GM06990 (cell line): Measurements from ENCODE around the gene AGAP1.

Source experiments
- DNase-seq: peaks from one replicate; pipeline ENCODE4 v3.0.0-alpha.2; 2011; ENCODE audit not compliant: insufficient read length; ENCODE audit errors: extremely low read depth
- H3K27me3 ChIP-seq: replicated peaks from 2 replicates; pipeline ENCODE4 v1.6.0; 2011; ENCODE audit warnings: low read length; ENCODE audit not compliant: control insufficient read depth, insufficient read depth
- H3K36me3 ChIP-seq: 2 replicates; pipeline ENCODE4 v1.5.1; 2011; ENCODE audit warnings: low read length; ENCODE audit not compliant: control insufficient read depth, insufficient read depth
- H3K4me3 ChIP-seq: replicated peaks from 2 replicates; pipeline ENCODE4 v1.5.1; 2011; ENCODE audit warnings: low read depth, mild to moderate bottlenecking, control low read depth, low read length
- CTCF ChIP-seq: IDR thresholded peaks from 2 replicates; pipeline ENCODE4 v1.5.1; 2011; ENCODE audit warnings: low read length, control low read depth, mild to moderate bottlenecking, inconsistent platforms; ENCODE audit not compliant: insufficient read depth, poor library complexity, severe bottlenecking

The AGAP1 gene

DNA sequence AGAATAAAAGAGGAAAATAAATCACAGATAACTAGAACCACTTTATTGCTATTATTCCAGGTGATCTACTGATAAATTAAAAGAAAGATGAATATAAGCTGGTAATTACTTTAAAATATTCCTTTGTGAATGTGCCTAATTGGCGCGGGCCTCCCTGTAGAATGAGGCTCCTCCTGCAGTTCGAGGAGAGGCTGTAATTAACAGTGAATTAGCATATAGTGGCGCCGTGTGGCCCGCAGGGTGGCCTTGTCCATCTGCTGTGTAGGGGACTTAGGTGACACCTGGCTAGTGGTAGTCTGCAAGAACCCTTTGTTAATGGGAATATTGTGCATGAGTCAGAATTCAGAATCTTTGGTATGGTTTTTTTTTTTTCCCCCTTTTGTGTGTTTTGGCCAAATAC, 119.8 kb downstream of the AGAP1 start:
- DNase-seq, result no peak
- no peak overlapping the region for H3K4me3 ChIP-seq
- no peak for TF ChIP-seq CTCF
- no peaks in the 10 kb centered on the region for H3K36me3 ChIP-seq
- H3K27me3 ChIP-seq, result no peaks in the 10 kb centered on the region

GRCh38 chr2:235614176-235614860, 120.5 kb downstream of the AGAP1 start:
- no peaks in the 10 kb centered on the region for H3K36me3 ChIP-seq
- TF ChIP-seq CTCF, result no peak
- DNase-seq, result no peak
- no peak overlapping the region for H3K4me3 ChIP-seq
- no peaks in the 10 kb centered on the region for H3K27me3 ChIP-seq

DNA sequence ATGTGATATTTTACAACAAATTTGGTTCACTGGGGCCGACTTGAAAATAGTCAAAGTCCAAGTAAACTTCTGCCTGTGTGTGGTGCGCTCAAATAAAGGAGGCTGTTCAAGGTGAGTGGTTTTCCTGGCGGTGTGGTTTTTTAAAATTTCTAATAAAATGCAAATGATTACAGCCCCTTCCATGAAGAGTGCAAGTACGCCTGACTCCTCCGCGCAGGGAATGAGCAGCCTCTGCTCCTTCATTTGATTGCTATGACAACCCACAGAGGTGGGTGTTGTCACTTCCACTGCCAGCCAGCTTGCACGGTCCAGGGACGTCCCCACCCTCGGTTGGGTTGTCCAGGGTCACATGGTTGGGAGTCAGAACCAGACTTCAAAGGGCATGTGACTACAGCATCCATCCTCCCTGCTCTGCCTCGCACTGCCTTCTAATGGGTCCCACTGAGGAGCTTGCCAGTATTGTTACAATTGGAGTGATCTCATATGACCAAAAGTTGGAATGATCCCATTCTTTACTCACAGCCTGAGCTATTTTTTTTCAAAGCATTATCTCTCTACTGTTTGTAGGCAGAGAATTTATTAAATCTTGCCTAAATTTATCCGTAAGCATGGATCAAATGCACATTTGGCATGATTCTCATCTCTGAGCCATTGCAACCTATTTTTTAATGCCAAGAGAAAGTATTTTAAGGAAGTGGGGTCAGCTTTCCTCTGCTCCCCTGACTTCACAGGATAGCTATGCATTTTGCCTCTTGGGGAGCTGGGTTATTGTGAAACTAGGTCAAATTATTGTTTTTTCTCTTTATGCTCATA, 121.3 kb downstream of the AGAP1 start:
- DNase-seq, result no peak
- Histone ChIP-seq H3K36me3 (no peaks in the 10 kb centered on the region), H3K4me3 (no peak overlapping the region), H3K27me3 (no peaks in the 10 kb centered on the region)
- no peak for TF ChIP-seq CTCF

DNA sequence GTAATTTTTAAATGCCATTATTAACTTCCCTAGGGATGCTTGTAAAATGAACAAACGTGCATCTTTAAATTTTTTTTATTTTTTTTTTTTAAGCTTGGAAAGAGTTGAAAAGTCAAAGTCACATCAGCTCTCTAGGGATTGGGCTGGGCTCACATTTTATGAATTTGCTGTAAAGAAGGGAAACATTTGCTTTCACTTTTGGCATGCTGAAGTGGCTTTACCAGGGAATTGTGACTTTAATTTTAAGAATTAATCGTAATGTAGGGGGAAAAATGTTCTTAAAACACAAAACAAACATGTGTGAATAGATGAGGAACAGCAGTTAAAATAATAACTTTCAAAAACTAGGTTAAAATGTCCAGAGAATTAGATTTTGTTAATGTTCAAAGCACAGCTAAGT, 123.0 kb downstream of the AGAP1 start:
- no peak for DNase-seq
- H3K36me3 ChIP-seq, result no peaks in the 10 kb centered on the region
- TF ChIP-seq CTCF, result no peak
- no peaks in the 10 kb centered on the region for H3K27me3 ChIP-seq
- H3K4me3 ChIP-seq, result no peak overlapping the region

GRCh38 chr2:235618039-235618438, 124.2 kb downstream of the AGAP1 start:
- no peak overlapping the region for H3K4me3 ChIP-seq

More at GRCh38 chr2:235618039-235618438, 124.2 kb downstream of the AGAP1 start:
- DNase-seq, result no peak
- Histone ChIP-seq H3K36me3 (no peaks in the 10 kb centered on the region), H3K27me3 (no peaks in the 10 kb centered on the region)
- TF ChIP-seq CTCF, result no peak
